NCI-H187 treated with DMSO at 0.1 percent for 48 hours (cell line): Measurements from ENCODE around the gene EIF1AX.
"Not testable (repeated sequence)": the region's sequence is repeated elsewhere in the genome, so short reads cannot be mapped to it uniquely, and the experiment has no call there.

Source experiments
- DNase-seq: peaks from one replicate; lab custom pipeline; 2025; lab: John Stamatoyannopoulos, UW

The EIF1AX gene

DNA sequence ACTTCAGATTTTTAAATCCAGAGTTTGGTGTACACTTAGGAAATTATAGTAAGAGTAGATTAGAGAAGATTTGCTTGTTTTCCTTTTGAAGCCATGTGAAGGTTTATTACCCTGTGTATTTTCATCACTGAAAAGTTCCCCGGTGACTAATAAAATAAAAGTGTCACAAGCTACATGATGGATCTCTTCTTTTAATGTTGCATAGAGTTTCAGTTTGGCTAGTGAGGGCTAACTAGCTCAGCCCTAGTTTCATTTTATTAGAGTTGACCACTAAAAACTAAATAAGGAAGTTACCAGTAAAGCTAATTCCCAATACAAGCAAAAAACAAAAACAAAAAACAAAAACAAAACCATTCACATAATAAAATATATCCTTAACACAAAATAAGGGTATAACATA lies 14.8 kb downstream of the EIF1AX start:
- not testable (repeated sequence) for DNase-seq

DNA sequence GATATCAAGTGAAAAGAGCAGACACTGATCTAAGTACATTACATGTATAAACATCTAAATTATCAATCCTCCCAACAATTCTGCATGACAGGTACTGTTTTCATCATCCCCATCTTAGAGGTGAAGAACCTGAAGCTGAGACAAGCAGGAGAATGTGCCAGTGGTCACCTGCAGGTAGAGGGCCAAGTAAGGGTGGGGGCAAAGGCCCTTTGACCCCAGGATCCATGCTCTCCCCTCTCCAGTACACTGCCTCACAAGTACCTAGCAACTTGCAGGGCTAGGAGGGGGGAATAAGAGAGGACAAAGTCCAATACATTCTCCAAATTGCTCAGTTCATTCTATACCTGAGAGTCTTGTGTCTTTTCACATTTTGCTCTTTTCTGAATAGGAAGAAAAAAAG lies 16.7 kb downstream of the EIF1AX start:
- DNase-seq = no peak

DNA sequence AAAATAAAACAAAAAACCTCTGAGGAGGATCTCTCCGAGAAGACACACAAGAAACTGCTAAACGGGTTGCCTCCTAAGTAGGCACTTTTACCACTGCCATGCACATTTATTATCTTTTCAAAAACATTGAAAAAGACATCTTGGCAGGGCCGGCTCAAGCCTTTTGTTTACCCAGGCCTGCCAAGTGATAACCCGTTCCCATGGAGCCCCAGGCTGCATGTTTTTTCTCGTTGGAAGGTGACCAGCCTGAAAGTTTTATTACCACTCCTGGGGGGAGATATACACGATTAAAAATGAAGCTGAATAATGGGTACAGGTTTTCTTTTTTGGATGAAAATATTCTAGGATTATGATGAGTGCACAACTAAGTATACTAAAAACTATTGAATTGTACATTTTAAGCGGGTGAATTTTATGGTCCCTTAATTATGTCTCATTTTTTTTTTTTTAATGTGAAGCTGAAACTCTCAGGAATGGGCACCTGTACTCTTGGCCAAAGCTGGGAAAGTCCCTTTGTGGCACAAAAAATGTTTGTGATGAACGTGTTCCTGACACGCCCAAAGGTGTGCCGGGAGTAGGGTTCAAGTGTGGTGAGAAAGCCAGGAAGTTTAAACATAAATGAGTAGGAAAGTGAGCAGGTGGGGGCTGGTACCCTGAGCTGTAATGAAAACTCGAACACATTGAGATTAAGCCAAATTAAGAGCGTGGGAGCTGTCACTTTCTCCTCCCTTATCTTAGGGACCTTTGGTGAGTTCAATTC lies 23.4 kb downstream of the EIF1AX start:
- DNase-seq = no peak

DNA sequence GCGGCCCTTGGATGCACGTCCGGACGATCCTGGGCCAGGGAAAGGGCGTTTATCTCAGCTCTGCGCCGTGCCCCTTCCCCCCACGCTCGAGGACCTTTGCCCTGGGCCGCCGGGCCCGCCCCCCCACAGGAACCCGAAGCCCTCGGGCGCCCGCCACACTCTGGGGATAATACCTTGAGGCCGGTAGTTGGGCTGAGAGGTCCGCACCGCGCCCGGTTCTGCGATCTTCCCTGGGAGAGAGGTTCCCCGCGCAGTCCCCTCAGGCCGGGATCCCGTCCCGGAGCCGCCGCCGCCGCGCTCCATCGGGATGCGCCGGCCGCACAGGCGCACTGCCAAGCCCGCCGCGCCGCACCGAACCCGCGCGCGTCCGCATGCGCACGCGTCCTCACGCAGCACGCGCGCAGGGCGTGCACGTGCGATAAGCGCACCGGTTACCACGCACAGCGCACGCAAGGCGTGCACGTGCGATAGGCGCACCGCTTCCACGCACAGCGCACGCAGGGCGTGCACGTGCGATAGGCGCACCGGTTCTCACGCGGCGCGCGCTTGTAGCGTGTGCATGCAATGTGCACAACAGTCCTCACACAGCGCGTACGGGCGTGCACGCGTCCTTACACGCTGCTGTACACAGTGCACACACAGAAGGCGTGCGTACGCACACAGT lies 24.9 kb downstream of the EIF1AX start, which contains the start of gene MAP7D2:
MAP7D2 (minus strand) TSS at position 331 of the 664 bp plus-strand sequence; CDS start at position 303, 28 bp downstream.
- DNase-seq = no peak

DNA sequence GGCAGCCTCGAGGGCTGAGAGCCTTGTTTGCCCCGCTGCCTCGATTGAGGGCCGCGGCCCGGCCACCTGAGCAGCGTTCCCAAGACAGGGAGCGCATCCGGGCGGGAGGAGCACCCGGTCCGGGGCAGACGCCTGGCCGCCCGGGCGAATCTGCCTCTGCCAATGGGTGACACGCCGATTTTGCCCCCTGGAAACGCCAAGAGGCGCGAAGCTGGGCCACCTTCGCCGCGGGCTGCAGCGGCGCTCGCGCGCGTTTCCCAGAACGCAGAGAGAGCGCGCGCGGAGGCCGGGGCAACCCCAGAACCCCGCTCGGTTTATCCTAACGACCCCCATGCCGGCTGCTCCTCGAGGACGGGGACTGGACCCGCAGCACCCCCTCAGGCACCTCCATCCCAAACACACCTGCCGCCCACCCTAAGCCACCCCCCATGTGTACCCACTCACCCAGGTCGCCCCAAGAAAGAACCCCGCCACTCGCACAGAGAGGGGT lies 25.5 kb downstream of the EIF1AX start:
- no peak for DNase-seq

DNA sequence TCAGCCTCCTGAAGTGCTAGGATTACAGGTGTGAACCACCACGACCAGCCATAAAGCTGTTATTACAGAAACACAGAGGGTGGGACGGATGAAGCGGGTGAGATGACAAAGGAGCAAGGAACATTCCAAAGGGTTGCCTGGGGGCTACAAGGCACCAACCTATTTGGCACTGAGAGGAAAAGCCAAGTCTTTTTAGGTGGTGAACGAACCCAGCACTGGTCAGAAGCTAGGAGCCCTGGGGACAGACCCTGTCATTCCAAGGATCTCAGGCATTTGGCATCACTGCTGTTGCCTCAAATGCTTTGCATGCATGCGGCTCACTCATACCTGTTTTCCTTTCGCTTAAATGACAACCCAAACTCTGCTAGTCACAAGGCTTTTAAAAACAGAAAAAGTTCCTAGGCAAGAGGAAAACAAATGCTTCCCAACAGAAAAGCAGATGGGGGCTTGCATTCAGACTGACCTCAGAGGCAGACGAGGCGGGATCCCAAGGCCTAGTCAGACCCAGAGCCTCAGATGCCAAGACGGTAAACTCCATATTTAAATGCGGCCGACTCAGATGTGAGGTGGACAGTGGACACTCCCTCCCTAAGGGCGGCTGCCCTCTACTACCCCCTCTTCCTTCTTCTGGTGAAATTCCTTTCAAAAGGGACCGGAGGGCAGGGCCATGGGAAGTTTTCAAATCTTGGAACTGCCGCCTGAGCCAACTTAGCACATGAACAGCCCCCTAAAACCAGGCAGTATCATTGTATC lies 29.4 kb downstream of the EIF1AX start:
- DNase-seq = no peak

DNA sequence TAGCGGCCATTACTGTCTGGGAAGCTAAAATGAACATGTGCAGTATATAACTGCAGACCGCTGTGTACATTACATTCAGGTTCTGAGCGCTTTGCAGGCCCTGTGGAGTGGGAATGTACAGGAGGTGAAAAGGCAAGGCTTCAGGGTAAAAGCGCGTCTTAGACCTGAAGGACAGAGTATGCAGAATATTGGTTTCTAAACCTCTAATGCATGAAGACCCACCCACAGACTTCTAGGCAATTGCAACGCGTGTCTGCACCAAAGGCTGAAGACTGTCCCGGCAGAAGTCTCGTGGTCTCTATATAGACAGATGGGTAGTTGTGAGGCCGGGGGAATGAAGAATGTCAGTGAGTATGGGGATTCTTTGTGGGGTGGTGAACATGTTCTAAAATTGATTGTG lies 30.4 kb downstream of the EIF1AX start:
- no peak for DNase-seq

DNA sequence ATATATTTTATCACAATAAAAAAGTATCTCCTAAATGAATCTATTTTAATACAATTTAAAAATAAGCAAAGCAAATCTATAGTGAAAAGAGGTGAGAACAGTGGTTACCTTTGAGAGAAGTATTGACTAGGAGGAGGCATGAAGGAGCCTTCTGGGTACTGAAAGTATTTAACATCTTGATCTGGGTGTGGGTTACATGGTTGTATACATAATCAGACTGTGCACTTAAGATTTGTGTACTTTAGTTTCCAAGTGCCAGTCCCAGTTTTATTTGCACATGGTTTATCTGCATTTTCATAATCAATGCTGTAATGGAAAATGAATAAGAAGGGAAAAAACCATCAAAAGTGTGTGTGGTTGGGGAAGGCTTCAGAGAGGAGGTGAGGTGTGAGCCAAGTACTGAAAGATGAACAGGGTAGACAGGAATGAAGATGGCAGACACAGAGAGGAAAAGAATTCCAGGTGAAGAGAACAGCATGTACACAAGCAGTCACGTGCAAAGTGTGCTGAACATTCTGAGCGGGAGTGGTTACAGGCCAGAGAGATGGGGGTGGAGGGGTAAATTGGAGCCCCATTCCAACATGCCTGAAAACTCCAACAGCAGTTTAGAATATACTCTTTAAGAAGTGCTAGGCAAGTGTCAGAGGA lies 39.6 kb downstream of the EIF1AX start:
- no peak for DNase-seq

DNA sequence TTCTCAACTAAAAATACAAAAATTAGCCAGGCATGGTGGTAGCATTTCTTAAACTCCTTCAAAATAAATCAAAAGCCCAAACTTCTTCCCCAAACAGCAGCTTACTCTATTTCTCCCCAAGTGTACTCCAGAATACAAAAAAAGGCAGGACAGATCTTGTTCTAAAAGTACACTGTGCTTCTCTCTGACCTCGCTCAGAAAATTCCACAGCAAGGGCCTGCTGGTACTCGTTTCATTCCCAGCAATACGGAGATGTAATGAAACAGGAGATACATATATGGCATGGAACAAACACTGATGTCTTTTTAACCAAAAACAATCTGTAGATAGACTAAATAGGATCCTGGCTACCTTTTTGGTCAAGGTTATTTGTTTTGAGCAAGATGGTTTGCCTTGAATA lies 50.1 kb downstream of the EIF1AX start:
- no peak for DNase-seq

DNA sequence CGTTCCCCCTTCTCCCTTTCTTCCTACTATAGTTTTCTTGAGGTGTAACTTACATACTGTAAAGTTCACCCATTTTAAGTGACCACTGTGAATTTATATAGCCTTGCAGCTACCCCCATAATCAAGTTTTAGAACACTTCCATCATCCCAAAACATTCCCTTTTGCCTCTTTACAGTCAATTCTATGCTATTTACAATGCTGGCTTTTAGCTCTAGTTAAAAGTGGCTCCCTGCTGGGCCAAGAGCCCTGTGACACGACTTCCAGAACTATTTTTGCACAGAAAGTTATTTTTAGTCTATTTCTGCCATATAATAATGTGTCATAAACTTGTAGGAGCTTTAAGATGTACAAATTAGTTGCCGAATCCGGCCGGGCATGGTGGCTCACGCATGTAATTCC lies 51.8 kb downstream of the EIF1AX start:
- DNase-seq = no peak

DNA sequence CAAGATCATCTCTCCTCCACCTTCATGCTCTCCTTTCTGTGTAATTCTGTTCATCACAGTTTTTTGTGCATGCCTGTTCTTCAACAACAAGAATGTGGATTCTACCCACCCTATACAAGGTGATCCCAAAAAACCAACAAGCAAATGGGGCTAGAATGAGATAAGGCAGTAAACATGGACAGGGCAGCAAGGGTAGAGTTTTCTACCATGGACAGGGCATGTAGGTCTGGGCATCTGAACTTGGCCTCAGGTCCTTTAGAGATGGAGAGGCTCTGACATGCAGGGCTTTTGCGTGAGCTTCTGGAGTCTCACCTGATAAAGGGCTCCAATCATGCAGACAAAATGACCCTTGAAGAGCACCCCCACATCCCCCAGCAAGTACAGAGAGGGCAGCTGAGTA lies 61.4 kb downstream of the EIF1AX start:
- DNase-seq = no peak
